HG03442 (cell line): ENCODE data around the gene STRIP1.
"Not testable (repeated sequence)": the region's sequence is repeated elsewhere in the genome, so short reads cannot be mapped to it uniquely, and the experiment has no call there.

ENCODE experiments used
- ATAC-seq: cut with Tn5 transposase; IDR thresholded peaks from one replicate; pipeline ENCODE4 v1.9.1; 2021; ENCODE audit warnings: mild to moderate bottlenecking, moderate library complexity; ENCODE audit not compliant: unreplicated experiment

STRIP1 gene

DNA sequence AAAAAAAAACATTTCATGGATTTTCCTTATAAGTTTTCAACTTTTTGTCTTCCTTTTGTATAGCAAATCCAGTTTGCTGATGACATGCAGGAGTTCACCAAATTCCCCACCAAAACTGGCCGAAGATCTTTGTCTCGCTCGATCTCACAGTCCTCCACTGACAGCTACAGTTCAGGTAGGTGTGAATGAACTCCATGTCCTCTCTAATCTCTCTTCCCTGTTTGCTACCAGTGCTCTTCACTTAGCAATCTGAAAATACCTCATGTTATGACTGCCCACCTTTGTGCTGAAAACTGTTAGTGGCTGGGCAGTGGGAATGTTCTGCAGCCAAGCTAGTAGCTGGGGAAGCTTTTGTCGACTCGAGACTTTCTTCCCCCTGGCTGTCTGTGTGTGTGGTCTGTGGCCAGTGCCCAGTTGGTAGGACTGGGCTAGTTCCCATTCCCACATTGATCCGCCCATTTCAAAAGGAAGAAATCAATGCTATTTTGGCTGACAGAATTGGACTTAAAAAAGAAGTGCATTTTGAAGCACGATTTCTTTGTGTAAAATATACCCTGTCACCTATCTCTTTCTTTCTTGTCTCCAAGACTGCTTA, 25.4 kb upstream of the STRIP1 start:
- ATAC-seq = no peak

DNA sequence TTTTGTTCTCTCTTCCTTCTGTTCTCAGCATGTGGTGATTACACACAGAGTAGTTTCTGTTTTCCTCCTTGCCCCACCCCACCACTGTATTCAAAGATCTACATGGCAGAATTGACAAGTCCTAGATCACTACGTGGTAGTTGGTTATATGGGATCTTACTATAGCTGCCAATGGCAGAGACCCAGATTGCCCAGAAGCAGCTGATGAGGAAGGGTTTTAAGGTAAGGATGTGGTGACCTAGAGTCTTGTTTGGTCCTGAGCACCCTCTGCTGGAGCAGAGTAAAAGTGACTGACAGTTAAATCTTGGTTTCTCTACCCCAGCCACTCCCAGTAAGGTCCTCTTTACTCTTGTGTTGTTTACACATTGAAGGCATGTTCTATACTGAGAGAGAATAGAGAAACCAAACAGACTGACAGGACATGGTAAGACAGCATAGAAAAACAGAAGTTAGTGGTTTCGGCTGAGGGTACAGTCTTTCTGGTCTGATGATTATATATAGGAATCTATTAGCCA, 22.8 kb upstream of the STRIP1 start:
- peak; percentile 95 for ATAC-seq

DNA sequence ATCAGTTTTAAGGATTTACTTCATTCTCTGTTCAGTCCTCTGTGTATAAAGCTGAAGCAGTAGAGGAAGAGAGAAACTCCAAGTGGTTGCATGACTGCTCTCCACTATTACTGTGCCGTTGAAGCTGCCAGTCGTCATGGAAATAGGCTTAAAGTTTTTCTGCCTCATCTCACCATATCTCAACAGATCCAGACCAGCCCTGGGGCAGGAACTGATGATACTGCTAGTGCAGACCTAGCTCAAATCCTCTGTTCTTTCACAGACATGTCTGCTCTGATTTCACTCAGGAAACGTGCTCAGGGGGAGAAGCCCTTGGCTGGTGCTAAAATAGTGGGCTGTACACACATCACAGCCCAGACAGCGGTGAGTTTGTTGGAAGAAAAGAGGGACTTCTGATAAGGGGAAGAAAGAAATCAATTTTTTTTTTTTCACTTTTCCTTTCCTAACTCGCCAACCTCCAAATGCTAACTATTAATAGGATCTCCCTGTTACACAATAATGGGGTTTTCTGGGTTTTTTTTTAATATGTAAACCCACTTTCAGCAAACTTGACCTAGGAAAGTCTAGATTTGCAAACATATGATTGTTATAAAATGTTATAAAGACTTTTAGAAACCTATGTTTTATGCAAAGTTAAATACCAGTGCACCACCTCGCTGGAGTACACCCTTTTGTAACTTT, 22.2 kb upstream of the STRIP1 start:
- peak; percentile 51 for ATAC-seq

DNA sequence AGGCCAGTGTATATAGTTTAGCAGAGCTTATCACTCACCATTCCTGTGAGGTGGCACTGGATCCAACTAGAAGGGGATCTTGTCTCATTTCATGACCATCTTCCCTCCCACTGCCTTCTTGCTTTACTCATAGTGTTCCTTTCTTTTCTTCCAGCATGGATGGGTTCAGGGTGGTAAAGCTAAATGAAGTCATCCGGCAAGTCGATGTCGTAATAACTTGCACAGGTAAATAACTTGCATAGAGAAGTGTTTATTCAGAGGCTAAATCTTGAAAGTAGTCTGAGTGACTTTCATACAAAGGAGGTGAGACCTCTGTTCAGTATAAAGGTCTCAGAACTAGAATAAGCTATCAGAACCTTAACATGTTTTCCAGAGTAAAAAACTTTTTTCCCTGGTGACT, 16.6 kb upstream of the STRIP1 start:
- no peak for ATAC-seq

DNA sequence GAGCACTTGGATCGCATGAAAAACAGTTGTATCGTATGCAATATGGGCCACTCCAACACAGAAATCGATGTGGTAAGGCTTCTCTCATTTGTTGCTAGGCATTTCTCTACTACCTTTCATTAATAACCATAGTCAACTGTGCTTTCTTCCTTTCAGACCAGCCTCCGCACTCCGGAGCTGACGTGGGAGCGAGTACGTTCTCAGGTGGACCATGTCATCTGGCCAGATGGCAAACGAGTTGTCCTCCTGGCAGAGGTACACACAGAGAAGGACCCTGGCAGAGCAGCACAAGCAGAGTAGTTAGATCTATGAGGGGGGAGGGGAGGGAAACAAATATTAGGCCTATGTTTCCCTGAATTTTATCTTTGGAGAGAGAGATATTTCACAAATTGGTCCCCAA, 16.0 kb upstream of the STRIP1 start:
- ATAC-seq = no peak

DNA sequence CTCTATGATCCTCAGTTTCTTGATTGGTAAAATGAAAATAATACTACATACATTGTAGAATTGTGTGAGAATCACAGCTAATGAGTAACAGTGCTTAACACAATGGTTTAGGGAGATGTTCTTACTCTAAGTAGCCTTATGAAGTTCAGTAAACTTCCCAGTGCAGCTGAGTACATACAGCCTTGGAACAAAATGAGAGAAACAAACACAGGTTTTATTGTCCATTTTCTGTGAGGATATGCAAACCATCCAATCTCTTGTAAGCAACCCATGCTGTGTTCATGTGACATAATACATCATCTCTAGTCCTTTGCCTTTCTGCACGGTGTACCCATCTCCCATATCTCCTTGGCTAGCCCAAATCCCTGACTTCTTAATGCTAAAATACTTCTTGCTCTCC, 14.7 kb upstream of the STRIP1 start:
- no peak for ATAC-seq

DNA sequence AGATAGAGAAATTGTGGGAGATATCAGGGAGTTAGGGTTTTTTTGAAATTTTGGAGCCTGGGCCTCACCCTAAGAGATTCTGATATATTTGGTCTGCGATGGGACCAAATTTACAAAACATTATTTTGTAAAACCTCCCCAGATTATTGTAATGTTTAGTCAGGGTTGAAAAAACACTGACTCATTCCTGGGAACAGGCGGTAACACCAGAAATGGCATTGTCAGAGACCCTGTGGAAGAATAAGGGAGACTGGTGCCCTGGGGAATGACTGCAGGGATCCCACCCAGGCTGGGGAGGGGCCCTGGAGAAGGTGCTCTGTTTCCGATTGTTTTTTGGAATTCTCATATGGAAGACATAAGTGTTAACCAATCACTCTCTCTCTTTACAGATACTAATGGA, 13.1 kb upstream of the STRIP1 start:
- ATAC-seq = no peak

DNA sequence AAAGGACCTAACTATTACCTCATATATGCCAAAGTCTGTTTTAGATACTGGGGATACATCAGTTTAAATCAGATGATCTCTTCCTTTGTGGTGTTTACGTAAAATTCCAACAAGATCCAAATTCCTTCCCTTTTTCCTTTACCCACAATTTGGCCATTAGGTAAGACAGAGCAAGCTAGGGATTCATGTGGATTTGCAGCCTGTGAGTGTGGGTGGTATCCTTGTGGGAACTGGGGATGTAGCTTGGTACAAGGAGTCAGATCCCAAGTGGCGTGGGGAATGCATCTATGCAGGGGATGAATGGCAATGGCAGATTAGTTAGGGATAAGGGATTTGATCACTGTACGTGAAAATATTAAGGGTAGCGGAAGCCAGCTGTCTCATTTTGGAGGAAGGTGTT, 9.8 kb upstream of the STRIP1 start:
- ATAC-seq = no peak

DNA sequence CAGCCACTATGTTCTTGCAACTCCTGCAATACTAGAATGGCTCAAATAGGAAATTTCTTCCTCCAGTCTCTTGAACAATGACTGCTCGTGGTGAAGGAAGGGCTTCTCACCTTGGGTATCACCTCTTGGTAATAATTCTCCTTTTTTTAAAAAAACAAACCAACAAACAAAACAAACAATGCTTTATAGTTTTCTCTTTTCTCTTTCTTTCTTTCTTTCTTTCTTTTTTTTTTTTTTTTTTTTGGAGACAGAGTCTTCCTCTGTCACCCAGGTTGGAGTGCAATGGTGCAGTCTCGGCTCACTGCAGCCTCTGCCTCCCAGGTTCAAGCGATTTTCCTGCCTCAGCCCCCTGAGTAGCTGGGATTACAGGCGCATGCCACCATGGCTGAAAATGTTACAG, 3.7 kb upstream of the STRIP1 start:
- not testable (repeated sequence) for ATAC-seq

DNA sequence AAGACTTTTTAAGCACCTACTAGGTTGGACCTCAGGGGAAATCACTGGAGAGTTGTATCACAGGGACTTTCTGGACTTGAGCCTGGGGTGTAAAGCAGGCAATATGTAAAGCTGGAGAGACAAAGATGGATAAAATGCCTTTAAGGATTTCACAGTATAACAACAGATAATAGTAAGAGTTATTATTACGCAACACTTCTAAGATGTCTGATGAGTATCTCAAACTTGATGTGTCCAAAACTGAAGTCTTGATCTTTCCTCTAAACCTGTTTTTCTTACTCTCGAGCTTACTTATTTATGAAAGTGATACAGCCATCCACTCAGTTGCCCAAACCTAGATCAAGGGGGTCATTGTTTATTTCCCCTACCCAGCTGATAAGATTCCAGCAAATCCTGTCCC, 2.1 kb upstream of the STRIP1 start:
- no peak for ATAC-seq

DNA sequence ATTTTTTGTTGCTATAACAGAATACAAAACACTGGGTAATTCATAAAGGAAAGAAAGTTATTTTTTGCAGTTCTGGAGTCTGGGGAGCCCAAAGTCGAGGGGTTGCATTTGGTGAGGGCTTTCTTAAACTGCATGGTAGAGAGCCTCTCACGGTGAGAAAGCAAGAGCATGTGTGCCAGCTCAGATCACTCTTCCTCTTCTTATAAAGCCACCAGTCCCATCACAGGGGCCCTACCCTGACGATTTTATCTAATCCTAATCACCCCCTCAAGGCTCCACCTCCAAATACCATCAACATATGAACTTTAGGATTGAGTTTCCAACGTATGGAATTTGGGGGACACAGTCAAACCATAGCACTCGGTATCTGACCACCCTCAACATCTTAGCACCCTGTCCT, 1.0 kb upstream of the STRIP1 start:
- ATAC-seq = no peak

DNA sequence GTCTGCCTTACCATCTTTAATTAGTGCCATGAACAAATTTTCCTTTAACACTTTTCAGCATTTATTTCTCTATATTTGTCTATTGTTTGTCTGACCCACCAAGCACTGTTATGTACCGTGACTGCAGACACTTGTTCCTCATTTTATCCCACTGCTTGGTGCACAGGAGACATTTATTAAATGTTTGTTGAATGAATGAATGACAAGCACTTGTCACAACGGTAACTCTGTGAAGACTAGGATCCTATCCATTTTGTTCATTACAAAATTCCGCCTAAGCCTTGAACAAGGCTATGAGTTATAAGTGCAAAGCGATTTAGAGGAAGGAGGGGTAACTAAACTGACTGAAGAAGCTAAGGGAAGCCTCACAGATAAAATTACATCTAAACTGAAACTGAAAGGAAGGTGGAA, 379 bp upstream of the STRIP1 start:
- ATAC-seq = no peak

DNA sequence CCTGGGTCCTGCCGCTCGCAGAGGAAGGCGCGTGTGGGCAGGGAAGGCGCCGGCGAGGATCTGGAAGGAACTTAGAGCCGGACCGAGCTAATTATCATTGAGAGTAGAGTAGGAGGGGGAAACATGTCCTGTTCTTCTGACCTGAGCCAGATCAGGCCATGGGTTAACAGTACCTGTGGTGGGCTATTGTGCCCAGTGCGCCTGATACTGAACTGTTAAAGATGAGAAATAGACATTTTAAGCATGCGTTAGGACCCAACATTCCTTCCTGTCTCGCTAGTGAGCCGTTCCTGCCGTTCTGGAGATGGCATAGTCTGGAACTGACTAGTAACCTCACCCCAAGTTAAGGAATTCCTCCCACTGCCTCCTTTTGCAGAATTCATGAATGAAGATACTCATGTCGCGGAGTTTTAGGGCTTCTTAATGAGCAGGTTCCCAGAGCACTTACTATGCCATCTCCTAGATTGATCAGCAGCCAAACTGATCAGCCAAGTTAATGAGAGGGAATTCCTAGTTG, 870 bp downstream of the STRIP1 start:
- no peak for ATAC-seq

DNA sequence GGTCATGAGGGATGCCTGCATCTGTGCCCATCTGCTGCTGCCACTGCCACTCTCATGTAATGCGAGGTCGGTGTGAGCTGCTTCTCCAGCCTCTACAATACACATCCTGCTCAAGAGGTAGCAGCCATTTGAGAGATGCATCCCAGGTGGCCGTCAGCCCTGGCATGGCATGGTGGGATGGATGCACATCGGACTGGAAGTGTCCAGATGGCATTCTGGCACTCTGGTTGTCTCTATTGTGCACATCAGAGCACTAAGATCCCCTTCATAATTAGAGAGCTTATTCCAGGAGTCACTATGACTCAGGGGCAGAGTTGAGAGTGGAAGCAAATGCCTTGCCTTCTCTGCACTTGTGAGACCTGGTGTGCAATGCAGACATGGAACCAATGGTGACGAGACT, 3.8 kb downstream of the STRIP1 start:
- ATAC-seq = no peak

DNA sequence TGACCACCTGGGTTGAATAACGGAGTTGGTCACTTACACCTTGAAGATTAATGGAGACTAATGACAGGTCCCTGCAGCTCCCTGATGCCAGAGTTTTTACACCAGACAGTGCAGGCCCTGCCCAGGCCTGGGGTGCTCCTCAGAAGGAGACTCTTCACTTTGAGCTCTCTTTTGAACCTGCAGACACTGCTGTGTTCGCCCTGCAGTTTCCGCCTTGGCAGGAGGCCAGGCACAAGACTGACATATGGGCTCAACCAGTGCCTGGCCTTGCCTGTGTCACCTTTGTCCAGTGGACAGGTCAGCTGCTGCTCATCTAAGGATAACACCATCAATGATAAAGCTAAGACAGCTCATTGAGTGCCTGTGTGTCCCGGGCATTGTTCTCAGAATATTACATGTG, 5.2 kb downstream of the STRIP1 start:
- no peak for ATAC-seq

DNA sequence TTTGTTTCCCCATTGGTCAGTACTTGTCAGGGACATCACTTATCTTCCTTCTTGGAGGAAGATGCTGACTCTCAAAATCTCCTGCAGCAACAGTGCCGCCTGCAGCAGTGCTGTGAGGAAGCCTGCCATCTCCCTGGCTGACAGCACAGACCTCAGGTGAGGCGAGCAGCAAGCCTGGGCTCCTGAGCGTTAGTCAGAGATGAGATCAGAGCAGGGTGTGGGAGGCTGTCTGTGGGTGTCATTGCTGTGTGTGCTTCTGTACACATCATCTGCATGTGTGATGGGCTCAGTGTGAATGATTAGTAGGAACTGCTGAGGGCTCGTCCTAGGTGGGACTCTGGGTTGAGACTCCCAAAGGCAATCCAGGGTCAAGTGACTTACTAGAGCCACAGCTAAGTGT, 6.1 kb downstream of the STRIP1 start:
- no peak for ATAC-seq

DNA sequence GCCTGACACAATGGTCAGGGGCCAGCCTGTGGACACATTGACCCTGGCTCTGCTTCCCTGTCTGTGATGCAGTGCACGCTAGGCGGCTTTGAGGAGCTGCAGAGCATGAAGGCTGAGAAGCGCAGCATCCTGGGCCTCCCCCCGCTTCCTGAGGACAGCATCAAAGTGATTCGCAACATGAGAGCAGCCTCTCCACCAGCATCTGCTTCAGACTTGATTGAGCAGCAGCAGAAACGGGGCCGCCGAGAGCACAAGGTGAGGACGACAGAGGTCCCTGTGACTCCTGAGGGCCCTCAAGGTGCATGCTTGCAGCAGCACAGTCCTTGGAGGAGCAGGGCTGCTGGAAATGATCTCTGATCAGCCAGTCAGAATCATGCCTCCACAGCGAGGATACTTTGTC, 8.6 kb downstream of the STRIP1 start:
- no peak for ATAC-seq

DNA sequence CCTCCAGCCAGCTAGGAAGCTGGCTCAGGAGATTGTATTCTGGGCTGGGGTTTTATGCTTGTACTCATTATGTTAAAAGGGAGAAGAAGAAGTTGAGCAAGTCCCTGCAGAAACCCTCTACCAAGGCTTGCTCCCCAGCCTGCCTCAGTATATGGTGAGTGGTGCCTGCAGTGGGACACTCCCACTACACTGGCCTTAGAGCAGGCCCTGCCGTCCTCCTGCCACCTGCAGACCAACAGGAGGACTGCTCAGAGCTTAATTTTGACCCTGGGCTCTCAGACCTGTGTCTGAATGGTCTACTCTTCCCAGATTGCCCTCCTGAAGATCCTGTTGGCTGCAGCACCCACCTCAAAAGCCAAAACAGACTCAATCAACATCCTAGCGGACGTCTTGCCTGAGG, 13.0 kb downstream of the STRIP1 start:
- ATAC-seq = no peak

DNA sequence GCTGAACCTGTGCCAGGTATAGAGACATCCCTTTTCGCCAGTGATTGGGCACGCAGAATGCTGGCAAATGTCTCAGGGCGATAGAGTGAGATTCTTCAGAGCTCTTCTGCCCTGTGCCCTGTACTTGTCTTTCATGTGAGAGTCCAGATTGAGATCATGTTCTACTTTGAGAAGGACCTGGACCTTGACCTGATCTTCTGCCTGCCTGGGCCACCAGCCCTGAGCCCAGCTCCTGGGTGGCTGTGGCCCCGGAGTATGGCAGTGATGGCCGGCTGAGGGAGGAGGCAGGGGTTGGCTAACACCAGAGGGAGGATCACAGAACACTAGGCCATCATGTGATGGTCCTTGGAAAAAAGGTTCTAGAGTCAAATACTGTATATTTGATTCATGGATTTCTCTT, 13.8 kb downstream of the STRIP1 start:
- ATAC-seq = no peak

DNA sequence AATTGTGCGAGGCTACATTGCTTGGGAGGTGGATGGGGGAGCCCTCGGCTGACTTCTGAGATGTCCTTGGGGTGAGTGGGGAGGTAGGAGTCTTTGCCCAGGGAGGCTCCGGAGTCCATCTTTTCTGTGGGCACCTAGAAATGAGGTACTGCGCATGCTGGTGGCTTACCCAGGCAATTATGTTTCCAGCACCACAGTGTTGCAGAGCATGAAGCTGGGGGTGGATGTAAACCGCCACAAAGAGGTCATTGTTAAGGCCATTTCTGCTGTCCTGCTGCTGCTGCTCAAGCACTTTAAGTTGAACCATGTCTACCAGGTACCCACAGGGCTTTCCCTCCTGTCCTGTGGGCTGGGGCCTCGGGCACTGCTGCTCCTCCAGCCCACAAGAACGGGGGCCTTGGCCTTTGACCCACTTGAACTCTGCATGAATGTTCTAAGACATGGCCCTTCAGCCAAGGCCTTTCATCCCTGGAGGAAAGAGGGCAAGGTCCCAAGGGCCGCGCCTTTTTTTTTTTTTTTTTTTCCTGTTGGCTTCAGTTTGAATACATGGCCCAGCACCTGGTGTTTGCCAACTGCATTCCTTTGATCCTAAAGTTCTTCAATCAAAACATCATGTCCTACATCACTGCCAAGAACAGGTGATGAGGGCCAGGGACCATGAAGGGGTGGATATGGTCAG, 14.6 kb downstream of the STRIP1 start:
- no peak for ATAC-seq

DNA sequence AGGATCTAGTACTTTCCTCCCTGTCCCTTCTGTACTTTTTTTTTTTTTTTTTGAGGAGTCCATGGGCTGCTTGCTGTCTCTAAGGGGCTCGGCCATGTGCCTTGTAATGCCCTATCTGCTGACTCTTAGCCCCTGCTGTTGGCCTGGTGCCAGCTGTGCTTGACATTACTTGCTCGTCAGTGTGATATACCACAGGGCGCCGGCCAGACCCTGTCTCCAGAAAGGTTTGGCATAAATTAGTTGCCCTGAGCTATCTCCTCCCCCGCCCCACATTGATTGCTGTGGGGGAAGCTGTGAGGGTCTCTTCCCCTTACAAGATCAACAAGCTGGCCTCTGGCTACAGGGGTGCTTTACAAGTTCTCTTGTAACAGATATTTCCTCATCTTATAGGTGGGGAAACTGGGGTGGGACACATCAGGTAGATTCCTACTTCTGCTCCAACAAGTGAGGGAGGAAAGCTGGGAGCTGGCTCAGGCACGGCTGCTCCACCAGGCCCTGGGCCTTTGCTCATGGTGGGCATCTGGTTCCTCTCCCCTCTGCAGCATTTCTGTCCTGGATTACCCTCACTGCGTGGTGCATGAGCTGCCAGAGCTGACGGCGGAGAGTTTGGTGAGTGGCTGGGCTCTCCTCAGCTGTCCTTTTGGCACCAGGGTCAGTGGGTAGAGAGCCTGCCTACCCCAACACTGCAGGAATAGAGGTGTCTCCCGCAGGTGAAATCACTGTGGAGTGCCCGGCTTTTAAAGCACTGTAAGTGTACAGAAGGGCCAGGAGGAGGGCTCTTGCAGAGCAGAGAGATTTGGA, 15.6 kb downstream of the STRIP1 start:
- no peak for ATAC-seq
